Left lung (tissue), 10 donors: ENCODE data around the gene PTPN3. TPM values are rescaled to one million over a fixed set of nuclear protein-coding genes. Genes with fewer than 3 reads are reported as not detected.

Experiments
- ATAC-seq: fragments of 200-7000 bp; cut with Tn5 transposase; one replicate; pipeline ENCODE4 v1.9.1; 2020; ENCODE audit warnings: moderate library complexity
- DNase-seq, 4 donors: peaks; one replicate each; pipeline ENCODE4 v3.0.0-alpha.2; 2013 to 2020
- H3K27ac ChIP-seq, 2 donors: fragments of 200-600 bp; sonication (generic) in 1 of 2; one replicate each; pipeline versions ENCODE4 v1.5.0 to v1.8.0; 2020 to 2021
- H3K27me3 ChIP-seq, 2 donors: fragments of 200-600 bp; sonication (generic) in 1 of 2; one replicate each; pipeline versions ENCODE4 v1.5.0 to v1.8.0; 2020 to 2021
- H3K36me3 ChIP-seq, 2 donors: fragments of 200-600 bp; sonication (generic) in 1 of 2; one replicate each; pipeline versions ENCODE4 v1.5.0 to v1.8.0; 2020 to 2021
- H3K4me1 ChIP-seq, 2 donors: fragments of 200-600 bp; one replicate each; pipeline ENCODE4 v1.8.0; 2021
- H3K4me3 ChIP-seq, 2 donors: fragments of 200-600 bp; sonication (generic) in 1 of 2; one replicate each; pipeline versions ENCODE4 v1.5.0 to v1.8.0; 2020 to 2021; ENCODE audit warnings: mild to moderate bottlenecking in 1 of 2
- H3K9me3 ChIP-seq, 2 donors: fragments of 200-600 bp; sonication (generic) in 1 of 2; one replicate each; pipeline versions ENCODE4 v1.5.0 to v1.8.0; 2020 to 2021
- intact Hi-C, 2 donors: fragments of 100-400 bp; cut with DNase I; formaldehyde crosslinking; loops; one replicate each; pipeline versions ENCODE4 v1.11.2 to v1.14.2; 2022
- polyA plus RNA-seq, 6 donors: library from polyadenylated mRNA; unstranded; fragments of 120-200 nt; gene quantifications; one replicate each; pipeline ENCODE4 v1.2.1, GENCODE V29; 2013; ENCODE audit not compliant: insufficient read length in 6 of 6
- total RNA-seq, 2 donors: library from RNA; stranded (reverse); fragmentation: NEBNext Ultra II Directional; extraction: Animal tissue kit (Norgen Biotek cat#: 25700); gene quantifications; one replicate each; pipeline ENCODE4 v1.2.1, GENCODE V29; 2021
- TF ChIP-seq, protein P1 (sequence below), 2 donors: fragments of 200-600 bp; sonication (generic) in 1 of 2; IDR thresholded peaks; one replicate each; pipeline versions ENCODE4 v1.5.0 to v1.8.0; 2021; ENCODE audit warnings: antibody characterized with exemption in 2 of 2
- donor health status: DM: no; HTN: yes; CAD: no.
- donor health status: DM: no; HTN: no; CAD: no.

Gene PTPN3
- total and polyA plus RNA-seq, 8 donors: 7.7 to 16.6 (median 15.7) TPM

DNA sequence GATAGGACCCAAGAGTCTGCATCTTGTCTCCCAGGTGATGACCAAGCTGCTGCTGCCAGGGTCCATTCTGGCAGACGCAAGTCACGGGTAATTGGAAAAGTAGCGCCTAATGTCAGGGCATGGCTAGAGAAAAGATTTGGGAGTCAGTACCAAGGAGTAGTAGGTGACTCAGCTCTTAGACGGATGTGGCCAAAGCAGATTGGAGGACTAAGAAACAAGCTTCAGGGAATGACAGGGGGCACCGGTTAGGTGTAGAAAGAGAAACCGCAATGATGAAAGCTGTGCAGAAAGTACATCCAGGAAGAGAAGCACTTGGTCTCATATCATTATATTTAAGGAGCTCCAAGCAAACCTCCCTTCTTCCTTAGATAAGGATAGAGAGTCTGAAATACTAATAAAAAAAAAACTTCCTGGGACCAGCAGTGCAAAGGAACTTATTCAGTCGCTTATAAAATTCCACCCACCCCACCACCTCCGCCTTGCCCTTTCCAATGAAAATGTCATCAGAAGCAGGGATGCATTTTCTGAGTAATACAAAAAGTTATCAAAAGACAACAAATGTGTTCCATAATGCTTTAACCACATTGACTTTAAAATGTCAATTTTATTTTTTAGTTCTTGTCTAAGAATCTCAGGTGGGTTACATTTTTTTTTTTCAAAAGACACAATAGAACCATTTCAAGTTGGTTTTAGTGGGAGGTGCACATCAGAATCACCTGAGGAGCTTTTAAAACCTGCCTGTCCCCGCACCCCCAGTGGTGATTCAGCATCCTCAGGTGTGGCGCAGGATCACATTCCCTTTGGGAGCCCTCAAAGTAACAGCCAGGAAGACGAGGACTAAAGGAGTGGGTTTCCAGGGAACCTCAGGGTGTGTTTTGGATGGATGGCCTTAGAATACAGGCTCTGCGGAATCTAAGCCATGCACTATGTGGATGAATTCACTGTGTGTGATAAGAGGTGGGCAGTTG, 31.2 kb downstream of the PTPN3 start:
- intact Hi-C loops: no loop called here
- TF ChIP-seq, protein P1, sequence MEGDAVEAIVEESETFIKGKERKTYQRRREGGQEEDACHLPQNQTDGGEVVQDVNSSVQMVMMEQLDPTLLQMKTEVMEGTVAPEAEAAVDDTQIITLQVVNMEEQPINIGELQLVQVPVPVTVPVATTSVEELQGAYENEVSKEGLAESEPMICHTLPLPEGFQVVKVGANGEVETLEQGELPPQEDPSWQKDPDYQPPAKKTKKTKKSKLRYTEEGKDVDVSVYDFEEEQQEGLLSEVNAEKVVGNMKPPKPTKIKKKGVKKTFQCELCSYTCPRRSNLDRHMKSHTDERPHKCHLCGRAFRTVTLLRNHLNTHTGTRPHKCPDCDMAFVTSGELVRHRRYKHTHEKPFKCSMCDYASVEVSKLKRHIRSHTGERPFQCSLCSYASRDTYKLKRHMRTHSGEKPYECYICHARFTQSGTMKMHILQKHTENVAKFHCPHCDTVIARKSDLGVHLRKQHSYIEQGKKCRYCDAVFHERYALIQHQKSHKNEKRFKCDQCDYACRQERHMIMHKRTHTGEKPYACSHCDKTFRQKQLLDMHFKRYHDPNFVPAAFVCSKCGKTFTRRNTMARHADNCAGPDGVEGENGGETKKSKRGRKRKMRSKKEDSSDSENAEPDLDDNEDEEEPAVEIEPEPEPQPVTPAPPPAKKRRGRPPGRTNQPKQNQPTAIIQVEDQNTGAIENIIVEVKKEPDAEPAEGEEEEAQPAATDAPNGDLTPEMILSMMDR (IDR thresholded peaks at IDR 0.05): no peak
- Histone ChIP-seq H3K4me3 (no peak overlapping the region), H3K4me1 (peaks cover 0 to 5% of the 10 kb centered on the region in 2 donors), H3K27me3 (peaks cover 0 to 51% of the 10 kb centered on the region in 2 donors), H3K27ac (no peak overlapping the region), H3K9me3 (no peaks in the 10 kb centered on the region), H3K36me3 (no peaks in the 10 kb centered on the region)
- DNase-seq: no peak
- ATAC-seq: no peak

GRCh38 chr9:109463924-109464625, 34.0 kb downstream of the PTPN3 start:
- H3K27me3 ChIP-seq: peaks cover 0 to 57% of the 10 kb centered on the region in 2 donors
- no peak overlapping the region for H3K4me3 ChIP-seq
- H3K9me3 ChIP-seq: no peaks in the 10 kb centered on the region
- ATAC-seq (peak; percentile 45), DNase-seq (no peak)
- no peaks in the 10 kb centered on the region for H3K4me1 ChIP-seq
- intact Hi-C loops: no loop called here
- TF ChIP-seq, protein P1 (IDR thresholded peaks at IDR 0.05): no peak
- no peak overlapping the region for H3K27ac ChIP-seq
- no peaks in the 10 kb centered on the region for H3K36me3 ChIP-seq

DNA sequence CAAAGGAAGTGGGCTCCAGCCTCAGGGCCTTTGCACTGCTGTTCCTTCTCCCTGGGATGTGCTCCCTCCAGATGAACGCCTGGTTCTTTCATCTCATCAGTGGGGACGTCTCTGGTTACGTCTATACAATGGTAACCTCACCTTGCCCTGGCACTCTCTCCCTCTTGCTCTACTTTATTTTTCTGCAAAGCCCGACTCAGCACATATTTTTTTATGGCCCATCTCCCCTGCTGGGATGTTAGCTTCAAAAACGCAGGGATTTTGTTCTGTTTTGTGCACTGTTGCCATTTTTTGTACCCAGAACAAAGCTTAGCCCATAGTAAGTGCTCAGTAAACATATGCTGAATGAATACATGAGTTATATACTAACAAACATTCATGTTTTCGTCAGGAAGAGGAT, 37.5 kb downstream of the PTPN3 start:
- peaks cover 0 to 69% of the 10 kb centered on the region in 2 donors for H3K27me3 ChIP-seq
- H3K27ac ChIP-seq: no peak overlapping the region
- H3K4me1 ChIP-seq: no peaks in the 10 kb centered on the region
- ATAC-seq: no peak
- TF ChIP-seq, protein P1 (IDR thresholded peaks at IDR 0.05): no peak
- H3K4me3 ChIP-seq: no peak overlapping the region
- no peak for DNase-seq
- no peaks in the 10 kb centered on the region for H3K9me3 ChIP-seq
- intact Hi-C loops: no loop called here
- H3K36me3 ChIP-seq: no peaks in the 10 kb centered on the region

DNA sequence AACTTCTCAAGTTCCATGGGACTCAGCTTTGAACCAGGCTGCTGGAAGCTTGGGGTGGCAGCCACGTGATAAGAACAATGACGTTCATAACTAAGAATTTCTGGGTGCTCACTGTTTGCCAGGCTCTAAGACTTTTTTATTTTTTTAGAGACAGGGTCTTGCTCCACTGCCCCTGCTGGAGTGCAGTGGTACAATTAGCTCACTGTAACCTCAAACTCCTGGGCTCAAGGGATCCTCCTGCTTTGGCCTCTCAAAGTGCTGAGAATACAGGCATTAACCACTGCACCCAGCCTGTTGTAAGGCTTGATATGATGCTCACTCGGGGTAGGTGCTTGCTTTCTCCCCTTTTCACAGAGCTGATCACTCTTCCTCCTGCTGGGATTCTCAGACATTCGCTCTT, 38.7 kb downstream of the PTPN3 start:
- peaks cover 0 to 73% of the 10 kb centered on the region in 2 donors for H3K27me3 ChIP-seq
- no peaks in the 10 kb centered on the region for H3K9me3 ChIP-seq
- H3K36me3 ChIP-seq: no peaks in the 10 kb centered on the region
- intact Hi-C loops: no loop called here
- H3K4me3 ChIP-seq: no peak overlapping the region
- TF ChIP-seq, protein P1 (IDR thresholded peaks at IDR 0.05): no peak
- no peak overlapping the region for H3K27ac ChIP-seq
- no peak for DNase-seq
- ATAC-seq: no peak
- no peaks in the 10 kb centered on the region for H3K4me1 ChIP-seq
